ENCODE results near the gene ADGRB3. TPM values are rescaled to one million over a fixed set of nuclear protein-coding genes. Genes with fewer than 3 reads are reported as not detected.

The ADGRB3 gene
- total RNA-seq, 1 experiment from 2014 or later: 7.7 TPM

- H3K36me3 ChIP-seq (ENCODE audit: insufficient read depth, low read length, poor library complexity, severe bottlenecking): no peaks in the 10 kb centered on the region
- no peak overlapping the region for H3K27ac ChIP-seq (ENCODE audit: low read depth, low read length, poor library complexity, severe bottlenecking)
- POLR2A ChIA-PET (ENCODE audit: low non-redundant PET): no interaction called here
- intact Hi-C loops (cut with micrococcal nuclease; ENCODE audit: unreplicated experiment): no loop called here
- no peak for DNase-seq (ENCODE audit: low spot score)
- no peak overlapping the region for H3K4me3 ChIP-seq (ENCODE audit: low read depth, low read length, poor library complexity, severe bottlenecking)
- no peak for TF ChIP-seq EZH2 (IDR thresholded peaks at IDR 0.05; ENCODE audit: borderline replicate concordance, low read depth, low read length, poor library complexity, severe bottlenecking)
- TF ChIP-seq, protein P1, sequence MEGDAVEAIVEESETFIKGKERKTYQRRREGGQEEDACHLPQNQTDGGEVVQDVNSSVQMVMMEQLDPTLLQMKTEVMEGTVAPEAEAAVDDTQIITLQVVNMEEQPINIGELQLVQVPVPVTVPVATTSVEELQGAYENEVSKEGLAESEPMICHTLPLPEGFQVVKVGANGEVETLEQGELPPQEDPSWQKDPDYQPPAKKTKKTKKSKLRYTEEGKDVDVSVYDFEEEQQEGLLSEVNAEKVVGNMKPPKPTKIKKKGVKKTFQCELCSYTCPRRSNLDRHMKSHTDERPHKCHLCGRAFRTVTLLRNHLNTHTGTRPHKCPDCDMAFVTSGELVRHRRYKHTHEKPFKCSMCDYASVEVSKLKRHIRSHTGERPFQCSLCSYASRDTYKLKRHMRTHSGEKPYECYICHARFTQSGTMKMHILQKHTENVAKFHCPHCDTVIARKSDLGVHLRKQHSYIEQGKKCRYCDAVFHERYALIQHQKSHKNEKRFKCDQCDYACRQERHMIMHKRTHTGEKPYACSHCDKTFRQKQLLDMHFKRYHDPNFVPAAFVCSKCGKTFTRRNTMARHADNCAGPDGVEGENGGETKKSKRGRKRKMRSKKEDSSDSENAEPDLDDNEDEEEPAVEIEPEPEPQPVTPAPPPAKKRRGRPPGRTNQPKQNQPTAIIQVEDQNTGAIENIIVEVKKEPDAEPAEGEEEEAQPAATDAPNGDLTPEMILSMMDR (conservative IDR thresholded peaks at IDR 0.05; ENCODE audit: low read depth, low read length): no peak
- CTCF ChIA-PET: no interaction called here
- H3K27me3 ChIP-seq (replicated peaks; ENCODE audit: insufficient read depth, low read depth, low read length, poor library complexity): no peaks in the 10 kb centered on the region
- BruUV-seq (replicated peaks): no TSS peak
- H3K9me3 ChIP-seq (ENCODE audit: low read depth, low read length, poor library complexity, severe bottlenecking): no peaks in the 10 kb centered on the region
- H3K4me1 ChIP-seq (ENCODE audit: insufficient read depth, low read length, poor library complexity, severe bottlenecking): no peaks in the 10 kb centered on the region
Measured at GRCh38 chr6:68915586-68915985, 280.5 kb downstream of the ADGRB3 start.

- H3K4me1 ChIP-seq (ENCODE audit: insufficient read depth, low read length, poor library complexity, severe bottlenecking): no peaks in the 10 kb centered on the region
- intact Hi-C loops (cut with micrococcal nuclease; ENCODE audit: unreplicated experiment): no loop called here
- no peak for DNase-seq (ENCODE audit: low spot score)
- BruUV-seq (replicated peaks): no TSS peak
- H3K27ac ChIP-seq (ENCODE audit: low read depth, low read length, poor library complexity, severe bottlenecking): no peak overlapping the region
- H3K9me3 ChIP-seq (ENCODE audit: low read depth, low read length, poor library complexity, severe bottlenecking): no peaks in the 10 kb centered on the region
- no peaks in the 10 kb centered on the region for H3K36me3 ChIP-seq (ENCODE audit: insufficient read depth, low read length, poor library complexity, severe bottlenecking)
- CTCF ChIA-PET: no interaction called here
- TF ChIP-seq, protein P1 (conservative IDR thresholded peaks at IDR 0.05; ENCODE audit: low read depth, low read length): no peak
- TF ChIP-seq EZH2 (IDR thresholded peaks at IDR 0.05; ENCODE audit: borderline replicate concordance, low read depth, low read length, poor library complexity, severe bottlenecking): no peak
- H3K27me3 ChIP-seq (replicated peaks; ENCODE audit: insufficient read depth, low read depth, low read length, poor library complexity): no peaks in the 10 kb centered on the region
- no peak overlapping the region for H3K4me3 ChIP-seq (ENCODE audit: low read depth, low read length, poor library complexity, severe bottlenecking)
- POLR2A ChIA-PET (ENCODE audit: low non-redundant PET): no interaction called here
Measured at GRCh38 chr6:68919537-68919936, 284.5 kb downstream of the ADGRB3 start.

DNA sequence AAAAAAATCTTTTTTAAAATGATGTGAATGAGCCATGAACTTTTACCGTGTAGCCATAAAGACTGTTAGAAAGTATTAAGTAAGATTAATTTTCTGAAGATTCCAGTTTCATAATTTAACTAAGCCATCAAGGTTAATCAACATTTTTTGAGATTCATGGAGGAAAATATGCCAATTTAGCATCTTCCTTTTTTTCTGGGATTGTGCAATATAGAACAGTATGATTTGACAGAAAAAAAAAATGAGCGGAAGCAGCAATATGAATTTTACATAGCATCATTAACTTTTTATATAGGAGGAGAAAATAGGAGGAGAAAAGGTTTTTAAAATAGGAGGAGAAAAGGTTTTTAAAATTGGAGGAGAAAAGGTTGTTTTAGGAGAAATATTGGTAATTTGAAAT lies 306.3 kb downstream of the ADGRB3 start:
- H3K9me3 ChIP-seq (ENCODE audit: low read depth, low read length, poor library complexity, severe bottlenecking): no peaks in the 10 kb centered on the region
- no peak for DNase-seq (ENCODE audit: low spot score)
- H3K4me3 ChIP-seq (ENCODE audit: low read depth, low read length, poor library complexity, severe bottlenecking): no peak overlapping the region
- H3K27ac ChIP-seq (ENCODE audit: low read depth, low read length, poor library complexity, severe bottlenecking): no peak overlapping the region
- no peaks in the 10 kb centered on the region for H3K27me3 ChIP-seq (replicated peaks; ENCODE audit: insufficient read depth, low read depth, low read length, poor library complexity)
- CTCF ChIA-PET: no interaction called here
- H3K4me1 ChIP-seq (ENCODE audit: insufficient read depth, low read length, poor library complexity, severe bottlenecking): no peaks in the 10 kb centered on the region
- BruUV-seq (replicated peaks): no TSS peak
- H3K36me3 ChIP-seq (ENCODE audit: insufficient read depth, low read length, poor library complexity, severe bottlenecking): no peaks in the 10 kb centered on the region
- TF ChIP-seq, protein P1 (conservative IDR thresholded peaks at IDR 0.05; ENCODE audit: low read depth, low read length): no peak
- TF ChIP-seq EZH2 (IDR thresholded peaks at IDR 0.05; ENCODE audit: borderline replicate concordance, low read depth, low read length, poor library complexity, severe bottlenecking): no peak
- POLR2A ChIA-PET (ENCODE audit: low non-redundant PET): no interaction called here
- intact Hi-C loops (cut with micrococcal nuclease; ENCODE audit: unreplicated experiment): no loop called here

Data from A673 (cell line).